Uterus (tissue), 4 donors: ENCODE results near the gene ZNF775. TPM values are rescaled to one million over a fixed set of nuclear protein-coding genes. Genes with fewer than 3 reads are reported as not detected.

Experiments used
- DNase-seq, 2 donors: peaks; one replicate each; pipeline ENCODE4 v3.0.0-alpha.2; 2019 to 2020
- H3K27ac ChIP-seq, 2 donors: fragments of 200-600 bp; sonication (generic); 1 replicate in 1 of 2; 2 replicates in 1 of 2; pipeline ENCODE4 v1.5.1; 2016 to 2018
- H3K27me3 ChIP-seq, 2 donors: fragments of 200-600 bp; sonication (generic); one replicate each; pipeline ENCODE4 v1.5.1; 2018 to 2019; ENCODE audit warnings: control low read depth in 1 of 2
- H3K36me3 ChIP-seq, 2 donors: fragments of 200-600 bp; sonication (generic); one replicate each; pipeline ENCODE4 v1.5.1; 2019; ENCODE audit warnings: control low read depth in 1 of 2
- H3K4me1 ChIP-seq, 2 donors: fragments of 200-600 bp; sonication (generic); one replicate each; pipeline ENCODE4 v1.5.1; 2018 to 2019; ENCODE audit warnings: control low read depth in 1 of 2
- H3K4me3 ChIP-seq, 2 donors: fragments of 200-600 bp; sonication (generic); 1 replicate in 1 of 2; 2 replicates in 1 of 2; pipeline ENCODE4 v1.5.1; 2018 to 2019; ENCODE audit warnings: mild to moderate bottlenecking in 1 of 2
- H3K9me3 ChIP-seq, 2 donors: fragments of 200-600 bp; sonication (generic); one replicate each; pipeline ENCODE4 v1.5.1; 2019; ENCODE audit warnings: control low read depth in 1 of 2
- CTCF ChIP-seq, 4 experiments: fragments of 200-600 bp in 2 of 4; fragments of 450-650 bp in 2 of 4; sonication (generic) in 2 of 4; IDR thresholded peaks; one replicate each; pipeline ENCODE4 v1.5.1; 2016 to 2019; ENCODE audit warnings: antibody characterized with exemption in 4 of 4, mild to moderate bottlenecking in 2 of 4, moderate library complexity in 1 of 4
- POLR2A ChIP-seq, 2 donors: fragments of 450-650 bp; IDR thresholded peaks; one replicate each; pipeline ENCODE4 v1.6.1; 2016; ENCODE audit warnings: antibody characterized with exemption in 2 of 2, mild to moderate bottlenecking in 1 of 2, moderate library complexity in 1 of 2
- intact Hi-C: fragments of 100-400 bp; cut with DNase I; formaldehyde crosslinking; loops from one replicate; pipeline ENCODE4 v1.15.1; 2023; ENCODE audit warnings: low total_unique reads
- total RNA-seq, 4 donors: library from RNA; depleted of rRNA in 3 of 4; stranded (reverse); fragments of >200 nt in 3 of 4; gene quantifications; one replicate each; pipeline versions ENCODE4 v1.1.0 to v1.2.4, GENCODE V29; 2014 to 2023
- donor health status: DM: yes; HTN: yes; CAD: no.

Gene ZNF775
- total RNA-seq, 4 donors from 2014 or later, result 2.0 to 8.4 (median 6.7) TPM; not detected in 1

DNA sequence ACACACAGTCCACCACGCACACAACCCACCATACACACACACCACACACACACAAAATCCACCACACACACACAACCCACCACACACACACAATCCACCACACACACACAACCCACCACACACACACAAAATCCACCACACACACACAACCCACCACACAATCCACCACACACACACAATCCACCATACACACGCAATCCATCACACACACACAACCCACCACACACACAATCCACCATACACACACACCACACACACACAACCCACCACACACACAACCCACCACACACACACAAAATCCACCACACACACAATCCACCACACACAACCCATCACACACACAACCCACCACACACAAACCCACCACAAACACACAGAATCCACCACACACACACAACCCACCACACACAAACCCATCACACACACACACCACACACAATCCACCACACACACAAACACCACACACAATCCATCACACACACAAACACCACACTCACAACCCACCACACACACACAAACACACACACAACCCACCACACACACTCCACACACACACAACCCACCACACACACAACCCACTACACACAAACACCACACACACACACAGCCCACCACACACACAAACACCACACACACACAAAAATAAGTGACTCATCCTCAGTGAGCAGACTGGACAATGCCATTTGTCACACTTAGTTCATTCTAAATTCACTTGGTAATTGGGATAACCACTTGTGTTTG, 19.3 kb upstream of the ZNF775 start:
- DNase-seq, result no peak
- Histone ChIP-seq H3K4me3 (no peak overlapping the region), H3K4me1 (no peaks in the 10 kb centered on the region), H3K27ac (no peak overlapping the region), H3K27me3 (no peaks in the 10 kb centered on the region), H3K9me3 (no peaks in the 10 kb centered on the region), H3K36me3 (no peaks in the 10 kb centered on the region)
- intact Hi-C loops, result loop anchor here (5.0 kb wide), 1 partner anchor 63 kb away; no protein-coding TSS in a partner anchor
- TF ChIP-seq CTCF (IDR thresholded peaks at IDR 0.05), result no peak
- TF ChIP-seq POLR2A (IDR thresholded peaks at IDR 0.05), result no peak

GRCh38 chr7:150360363-150361058, 18.6 kb upstream of the ZNF775 start:
- no peaks in the 10 kb centered on the region for H3K4me1 ChIP-seq
- intact Hi-C loops, result no loop called here
- H3K27ac ChIP-seq, result no peak overlapping the region
- H3K36me3 ChIP-seq, result no peaks in the 10 kb centered on the region
- DNase-seq, result no peak
- H3K4me3 ChIP-seq, result no peak overlapping the region
- H3K9me3 ChIP-seq, result no peaks in the 10 kb centered on the region
- no peaks in the 10 kb centered on the region for H3K27me3 ChIP-seq
- TF ChIP-seq POLR2A (IDR thresholded peaks at IDR 0.05) (no peak), CTCF (IDR thresholded peaks at IDR 0.05) (no peak)

DNA sequence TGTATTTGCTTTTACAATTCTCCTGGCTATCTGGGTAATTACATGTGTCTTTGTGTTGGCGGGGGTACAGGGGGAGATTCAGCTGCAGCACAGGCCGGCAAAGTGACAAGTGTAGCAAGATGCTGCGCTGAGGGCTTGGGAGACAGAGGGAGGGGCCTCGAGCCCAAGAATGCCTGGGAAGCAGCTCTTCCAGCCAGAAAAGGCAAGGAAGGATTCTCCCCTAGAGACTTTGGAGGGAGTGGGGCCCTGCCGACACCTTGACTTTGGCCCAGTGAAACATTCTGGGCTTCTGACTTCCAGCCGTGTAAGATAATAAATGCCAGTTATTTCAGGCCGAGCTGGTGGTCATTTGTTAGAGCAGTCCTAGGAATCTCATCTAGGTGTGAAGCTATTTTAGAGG, 17.7 kb upstream of the ZNF775 start:
- Histone ChIP-seq H3K27ac (no peak overlapping the region), H3K27me3 (no peaks in the 10 kb centered on the region), H3K4me1 (no peaks in the 10 kb centered on the region), H3K4me3 (no peak overlapping the region), H3K36me3 (no peaks in the 10 kb centered on the region), H3K9me3 (no peaks in the 10 kb centered on the region)
- intact Hi-C loops, result no loop called here
- no peak for DNase-seq
- TF ChIP-seq CTCF (IDR thresholded peaks at IDR 0.05), result no peak
- TF ChIP-seq POLR2A (IDR thresholded peaks at IDR 0.05), result no peak

DNA sequence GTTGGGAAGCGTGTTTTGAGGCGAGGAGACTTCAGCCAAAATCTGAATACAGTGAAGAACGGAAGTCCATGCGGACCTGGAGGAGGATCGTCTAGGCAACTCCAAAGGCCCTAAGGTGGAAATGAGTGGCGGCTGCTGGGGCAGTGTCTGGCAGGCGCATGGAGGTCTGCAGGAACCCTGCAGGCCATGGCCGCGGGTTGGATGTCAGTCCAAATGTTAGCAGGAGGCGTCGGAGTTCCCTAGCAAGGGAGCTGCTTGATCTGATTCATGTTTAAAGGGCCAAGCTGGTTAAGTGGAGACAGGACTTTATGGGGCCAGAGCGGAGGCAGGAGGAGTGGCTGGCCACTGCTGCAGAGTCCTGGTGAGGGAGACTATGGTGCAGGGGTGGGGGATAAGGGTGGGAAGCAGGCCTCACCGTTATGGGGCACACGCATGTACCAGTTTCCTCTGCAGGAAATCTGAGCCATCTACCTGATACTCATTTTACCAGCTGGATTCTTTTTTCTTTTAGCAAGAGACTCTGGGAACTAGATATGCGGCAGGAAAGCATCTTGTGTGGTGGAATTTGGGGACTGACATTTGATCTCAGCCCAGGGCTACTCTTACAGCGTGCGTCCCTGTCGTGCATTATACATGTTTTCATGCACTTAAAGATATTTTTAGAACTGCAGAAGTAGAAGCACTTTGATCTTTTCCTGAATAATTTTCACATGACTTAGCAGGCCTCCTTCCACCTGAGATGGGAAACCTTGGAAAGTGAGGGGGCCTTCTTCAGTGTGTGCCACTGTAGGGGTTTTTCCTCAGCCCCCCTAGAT, 17.1 kb upstream of the ZNF775 start:
- no peaks in the 10 kb centered on the region for H3K4me1 ChIP-seq
- no peak for DNase-seq
- TF ChIP-seq CTCF (IDR thresholded peaks at IDR 0.05), result no peak
- TF ChIP-seq POLR2A (IDR thresholded peaks at IDR 0.05), result no peak
- no peaks in the 10 kb centered on the region for H3K9me3 ChIP-seq
- H3K27ac ChIP-seq, result no peak overlapping the region
- intact Hi-C loops, result no loop called here
- H3K27me3 ChIP-seq, result no peaks in the 10 kb centered on the region
- no peak overlapping the region for H3K4me3 ChIP-seq
- no peaks in the 10 kb centered on the region for H3K36me3 ChIP-seq
